HG02623 (cell line): Measurements from ENCODE around the gene TXNDC12.

Experiments
- ATAC-seq: cut with Tn5 transposase; IDR thresholded peaks from one replicate; pipeline ENCODE4 v1.9.1; 2021; ENCODE audit warnings: moderate library complexity; ENCODE audit not compliant: unreplicated experiment

The TXNDC12 gene

DNA sequence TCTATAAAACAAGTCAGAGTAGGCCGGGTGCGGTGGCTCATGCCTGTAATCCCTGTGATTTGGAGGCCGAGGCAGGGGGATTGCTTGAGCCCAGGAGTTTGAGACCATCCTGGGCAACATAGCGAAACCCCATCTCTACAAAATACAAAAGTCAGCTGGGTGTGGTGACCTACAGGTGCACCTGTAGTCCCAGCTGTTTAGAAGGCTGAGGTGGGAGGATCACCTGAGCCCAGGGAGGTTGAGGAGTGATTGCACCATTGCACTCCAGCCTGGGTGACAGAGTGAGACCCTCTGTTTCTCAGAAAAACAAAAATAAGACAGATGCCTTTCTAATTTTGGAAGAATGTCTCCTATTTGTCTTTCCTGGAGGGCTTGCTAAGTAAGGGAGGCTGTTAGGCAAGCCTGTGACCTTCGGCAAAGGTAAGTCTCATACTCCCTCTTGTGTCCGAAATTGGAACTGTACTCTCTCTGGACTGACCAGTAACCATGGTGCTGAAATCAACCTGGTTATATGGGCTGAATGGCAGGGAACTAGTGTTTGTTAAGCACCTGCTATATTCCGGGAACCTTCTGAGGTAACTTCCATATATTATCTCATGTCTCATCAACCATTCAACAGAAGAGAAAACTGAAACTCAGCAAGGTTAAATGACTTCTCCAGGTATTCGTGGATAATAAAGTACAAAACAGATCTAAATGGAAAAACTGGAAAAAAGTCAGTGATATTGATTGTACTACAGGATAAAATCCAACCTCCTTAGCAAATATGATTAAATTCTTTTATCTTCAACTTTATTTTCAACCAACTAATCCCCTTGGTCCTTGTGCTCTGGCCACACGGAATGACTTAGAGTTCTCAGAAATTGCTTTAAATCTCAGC lies 52.7 kb downstream of the TXNDC12 start:
- no peak for ATAC-seq

- ATAC-seq, result no peak
Observed at GRCh38 chr1:51998701-51999100, 56.3 kb downstream of the TXNDC12 start.

GRCh38 chr1:51997974-51998382 lies 57.0 kb downstream of the TXNDC12 start:
- ATAC-seq, result no peak

DNA sequence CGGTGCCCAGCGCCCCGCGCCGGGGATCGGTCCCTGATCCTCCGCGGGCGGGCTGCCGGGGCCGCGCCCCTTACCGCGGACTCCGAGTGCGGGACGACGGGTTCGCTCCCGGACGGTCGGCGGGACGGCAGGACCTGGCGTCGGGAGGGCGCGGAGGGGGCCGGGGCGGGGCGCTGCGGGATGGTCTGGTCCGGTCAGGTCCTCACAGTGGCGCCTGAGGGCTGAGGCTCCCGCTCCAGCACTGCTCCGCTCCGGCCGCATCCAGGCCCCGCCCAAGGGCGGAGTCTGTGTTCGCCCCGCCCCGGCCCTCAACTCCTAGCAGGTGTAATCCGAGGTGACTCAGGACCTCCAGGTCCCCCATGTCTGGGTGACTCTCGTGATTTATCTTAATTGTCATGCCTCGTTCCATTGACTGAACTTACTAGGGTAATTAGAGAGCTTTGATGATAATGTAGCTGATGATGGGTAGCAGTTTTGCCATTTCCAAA lies 64.5 kb downstream of the TXNDC12 start, which contains the start of gene RAB3B:
TSS of gene RAB3B (minus strand) at position 223 of the 488 bp plus-strand sequence. CDS start 13,583 bp downstream, outside the sequence.
- ATAC-seq, result peak; percentile 53

GRCh38 chr1:51989582-51990477 lies 65.2 kb downstream of the TXNDC12 start:
- no peak for ATAC-seq

- no peak for ATAC-seq
Observed at GRCh38 chr1:51988254-51988653, 66.7 kb downstream of the TXNDC12 start.

DNA sequence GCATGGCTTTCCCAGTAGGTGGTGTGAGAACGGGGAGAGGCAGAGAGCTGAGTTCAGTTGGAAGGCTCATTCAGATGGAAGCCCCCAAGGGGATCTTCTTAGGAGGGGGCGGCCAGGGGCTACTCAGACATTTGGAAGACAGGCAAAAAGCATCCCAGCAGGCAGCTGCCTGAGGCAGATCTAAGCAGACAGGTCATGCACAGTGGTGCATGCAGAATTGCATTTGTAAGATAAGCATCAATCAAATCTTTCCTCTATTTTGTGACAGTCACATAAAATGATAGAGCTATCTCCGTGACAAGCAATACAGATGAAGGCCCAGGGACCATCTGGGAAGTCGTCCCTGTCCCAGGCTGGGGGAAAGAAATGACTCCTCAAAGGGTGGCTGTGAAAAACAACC lies 68.3 kb downstream of the TXNDC12 start:
- ATAC-seq, result no peak

GRCh38 chr1:51982161-51982560 lies 72.8 kb downstream of the TXNDC12 start:
- ATAC-seq, result no peak

GRCh38 chr1:51981555-51981954 lies 73.4 kb downstream of the TXNDC12 start:
- ATAC-seq, result no peak

GRCh38 chr1:51978099-51978498 lies 76.9 kb downstream of the TXNDC12 start:
- ATAC-seq, result no peak

GRCh38 chr1:51976846-51977602 lies 78.0 kb downstream of the TXNDC12 start:
- no peak for ATAC-seq

- ATAC-seq, result no peak
Observed at GRCh38 chr1:51973587-51974474, 81.2 kb downstream of the TXNDC12 start.
